GM23338 (cell line): Measurements from ENCODE around the gene TMEM255B. TPM values are rescaled to one million over a fixed set of nuclear protein-coding genes. Genes with fewer than 3 reads are reported as not detected.

ENCODE experiments used
- ATAC-seq: fragments of 200-7000 bp; cut with Tn5 transposase; 3 replicates; pipeline ENCODE4 v1.9.1; 2020
- DNase-seq: peaks from one replicate; pipeline ENCODE4 v3.0.0-alpha.2; 2015; ENCODE audit warnings: low spot score
- H2AFZ ChIP-seq: fragments of 200-600 bp; sonication (generic); 2 replicates; pipeline ENCODE4 v1.8.0; 2016; ENCODE audit warnings: antibody characterized with exemption, mild to moderate bottlenecking, moderate library complexity
- H3F3A ChIP-seq: fragments of 200-600 bp; sonication (generic); replicated peaks from 2 replicates; pipeline ENCODE4 v1.8.0; 2017; ENCODE audit warnings: antibody characterized with exemption, mixed run types, low read depth
- H3K27ac ChIP-seq: fragments of 200-600 bp; sonication (generic); 2 replicates; pipeline ENCODE4 v1.6.1; 2016; ENCODE audit warnings: low read depth
- H3K27me3 ChIP-seq: fragments of 200-600 bp; sonication (generic); 2 replicates; pipeline ENCODE4 v1.8.0; 2016; ENCODE audit warnings: mild to moderate bottlenecking, mixed run types, moderate library complexity; ENCODE audit not compliant: insufficient read depth
- H3K36me3 ChIP-seq: fragments of 200-600 bp; sonication (generic); 2 replicates; pipeline ENCODE4 v1.8.0; 2016; ENCODE audit warnings: mild to moderate bottlenecking; ENCODE audit not compliant: insufficient read depth
- H3K4me1 ChIP-seq: fragments of 200-600 bp; sonication (generic); 2 replicates; pipeline ENCODE4 v1.8.0; 2016; ENCODE audit warnings: mild to moderate bottlenecking, moderate library complexity; ENCODE audit not compliant: insufficient read depth
- H3K4me2 ChIP-seq: fragments of 200-600 bp; sonication (generic); 2 replicates; pipeline ENCODE4 v1.7.1; 2017; ENCODE audit warnings: mixed run types
- H3K4me3 ChIP-seq: fragments of 200-600 bp; sonication (generic); 2 replicates; pipeline ENCODE4 v1.6.1; 2016; ENCODE audit warnings: mixed run types
- H3K79me2 ChIP-seq: fragments of 200-600 bp; sonication (generic); replicated peaks from 2 replicates; pipeline ENCODE4 v1.8.0; 2017; ENCODE audit warnings: mild to moderate bottlenecking; ENCODE audit not compliant: insufficient read depth
- H3K9me2 ChIP-seq: fragments of 200-600 bp; sonication (generic); 2 replicates; pipeline ENCODE4 v1.8.0; 2017; ENCODE audit not compliant: insufficient read depth
- H4K20me1 ChIP-seq: fragments of 200-600 bp; sonication (generic); replicated peaks from 2 replicates; pipeline ENCODE4 v1.8.0; 2017; ENCODE audit warnings: mild to moderate bottlenecking; ENCODE audit not compliant: insufficient read depth
- H3K27ac Mint-ChIP-seq: 2 replicates; pipeline ENCODE4 v1.8.0; 2020; ENCODE audit warnings: inconsistent platforms, mild to moderate bottlenecking, moderate library complexity, mixed read lengths
- H3K27me3 Mint-ChIP-seq: 3 replicates; pipeline ENCODE4 v1.8.0; 2022; ENCODE audit warnings: low read depth, mild to moderate bottlenecking, moderate library complexity, mixed read lengths, inconsistent platforms; ENCODE audit not compliant: insufficient read depth, poor library complexity
- H3K36me3 Mint-ChIP-seq: 3 replicates; pipeline ENCODE4 v1.8.0; 2021; ENCODE audit warnings: low read depth, mild to moderate bottlenecking, inconsistent platforms, moderate library complexity, mixed read lengths
- H3K4me1 Mint-ChIP-seq: 3 replicates; pipeline ENCODE4 v1.8.0; 2020; ENCODE audit warnings: mild to moderate bottlenecking, inconsistent platforms, mixed read lengths
- H3K4me3 Mint-ChIP-seq: 3 replicates; pipeline ENCODE4 v1.8.0; 2021; ENCODE audit warnings: moderate library complexity, mild to moderate bottlenecking, inconsistent platforms, mixed read lengths
- H3K9me3 Mint-ChIP-seq: 3 replicates; pipeline ENCODE4 v1.8.0; 2020; ENCODE audit warnings: moderate library complexity, mild to moderate bottlenecking, inconsistent platforms, mixed read lengths
- CREB1 ChIP-seq: fragments of 250-450 bp; sonication (Bioruptor Pico); IDR thresholded peaks from 2 replicates; pipeline ENCODE4 v1.5.0; 2020; ENCODE audit warnings: low read depth, mild to moderate bottlenecking, moderate library complexity
- EZH2 ChIP-seq: fragments of 200-600 bp; sonication (generic); IDR thresholded peaks from one replicate; pipeline ENCODE4 v1.8.0; 2017; ENCODE audit warnings: antibody characterized with exemption, mild to moderate bottlenecking, low read depth; ENCODE audit not compliant: unreplicated experiment
- EZH2phosphoT487 ChIP-seq: fragments of 200-600 bp; sonication (generic); IDR thresholded peaks from one replicate; pipeline ENCODE4 v1.8.1; 2018; ENCODE audit warnings: antibody characterized with exemption; ENCODE audit not compliant: unreplicated experiment
- JUNB ChIP-seq: IDR thresholded peaks from one replicate; pipeline ENCODE4 v1.6.1; 2016; ENCODE audit warnings: antibody characterized with exemption; ENCODE audit not compliant: unreplicated experiment
- NANOG ChIP-seq: IDR thresholded peaks from 2 replicates; pipeline ENCODE4 v1.6.1; 2016; ENCODE audit warnings: antibody characterized with exemption, borderline replicate concordance
- POLR2AphosphoS5 ChIP-seq: IDR thresholded peaks from 2 replicates; pipeline ENCODE4 v1.6.1; 2016; ENCODE audit warnings: antibody characterized with exemption, low read depth
- STAT1 ChIP-seq: IDR thresholded peaks from one replicate; pipeline ENCODE4 v1.6.1; 2016; ENCODE audit warnings: antibody characterized with exemption; ENCODE audit not compliant: unreplicated experiment
- ZNF114 ChIP-seq: fragments of 250-450 bp; sonication (Bioruptor Pico); IDR thresholded peaks from 2 replicates; pipeline ENCODE4 v1.5.0; 2020; ENCODE audit warnings: mild to moderate bottlenecking, moderate library complexity
- ZNF331 ChIP-seq: fragments of 250-450 bp; sonication (Bioruptor Pico); IDR thresholded peaks from 2 replicates; pipeline ENCODE4 v1.5.0; 2020; ENCODE audit warnings: low read depth, mild to moderate bottlenecking, moderate library complexity
- polyA plus RNA-seq: library from polyadenylated mRNA; unstranded; fragments of >200 nt; fragmentation: Nextera tagmentation; extraction: Ambion mirVana; gene quantifications from 2 replicates; pipeline ENCODE4 v1.2.1, GENCODE V29; 2016
- total RNA-seq: library from RNA; depleted of rRNA; stranded (reverse); fragments of >200 nt; shearing (Covaris generic); gene quantifications from 2 replicates; pipeline ENCODE4 v1.2.3, GENCODE V29; 2014
- TF ChIP-seq, protein P1 (sequence below): IDR thresholded peaks from 2 replicates; pipeline ENCODE4 v1.6.1; 2016; ENCODE audit warnings: antibody characterized with exemption
- TF ChIP-seq, protein P2 (sequence below): IDR thresholded peaks from one replicate; pipeline ENCODE4 v1.6.1; 2018; ENCODE audit warnings: antibody characterized with exemption; ENCODE audit not compliant: unreplicated experiment
- TF ChIP-seq, protein P3 (sequence below), 2 experiments: fragments of 200-600 bp in 1 of 2; sonication (generic) in 1 of 2; conservative IDR thresholded peaks; 2 replicates each; pipeline versions ENCODE4 v1.5.1 to v1.6.1; 2016 to 2017; ENCODE audit warnings: antibody characterized with exemption in 2 of 2, low read depth in 2 of 2, mild to moderate bottlenecking in 2 of 2, moderate library complexity in 1 of 2
- TF ChIP-seq, protein P4 (sequence below): fragments of 250-450 bp; sonication (Bioruptor Pico); IDR thresholded peaks from 2 replicates; pipeline ENCODE4 v1.5.0; 2020; ENCODE audit warnings: mild to moderate bottlenecking, moderate library complexity

The TMEM255B gene
- total and polyA plus RNA-seq, 2 experiments from 2014 or later, result 0.69 to 4.4 TPM

DNA sequence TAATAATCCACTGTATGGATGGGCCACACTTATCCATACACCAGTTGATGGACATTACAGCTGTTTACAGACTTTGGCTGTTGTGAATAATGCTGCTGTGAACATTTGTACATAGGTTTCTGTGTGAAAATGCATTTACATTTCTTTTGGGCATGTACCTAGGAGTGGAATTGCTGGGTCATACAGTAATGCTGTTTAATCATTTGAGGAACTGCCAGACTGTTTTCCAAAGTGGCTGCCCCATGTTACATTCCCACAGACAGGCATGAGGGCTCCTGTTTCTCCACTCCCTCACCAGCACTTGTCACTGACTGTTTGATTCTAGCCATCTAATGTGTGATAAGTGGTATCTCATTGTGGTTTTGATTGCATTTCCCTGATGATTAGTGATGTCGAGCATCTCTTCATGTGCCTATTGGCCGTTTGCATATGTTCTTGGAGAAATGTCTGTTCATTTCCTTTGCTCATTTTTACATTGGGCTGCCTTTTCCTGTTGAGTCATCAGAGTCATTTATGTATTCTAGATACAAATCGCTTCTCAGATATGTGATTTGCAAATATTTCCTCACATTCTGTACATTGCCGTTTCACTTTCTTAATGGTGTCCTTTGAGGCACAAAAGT is 12.8 kb downstream of the TMEM255B start:
- Histone ChIP-seq H3K36me3 (no peaks in the 10 kb centered on the region), H3K27ac (no peak overlapping the region), H4K20me1 (no peaks in the 10 kb centered on the region), H3K79me2 (no peaks in the 10 kb centered on the region), H3K4me1 (no peaks in the 10 kb centered on the region), H3K27me3 (no peaks in the 10 kb centered on the region), H3K9me2 (0 out of 2 replicates have a peak, but pooled peaks cover 3% of the 10 kb centered on the region), H3K4me2 (no peak overlapping the region), H3F3A (no peaks in the 10 kb centered on the region), H2AFZ (no peak overlapping the region), H3K4me3 (no peak overlapping the region)
- no peak overlapping the region for H3K27ac Mint-ChIP-seq
- no peak for DNase-seq
- H3K36me3 Mint-ChIP-seq, result no peaks in the 10 kb centered on the region
- no peaks in the 10 kb centered on the region for H3K27me3 Mint-ChIP-seq
- H3K9me3 Mint-ChIP-seq, result no peaks in the 10 kb centered on the region
- no peak for ATAC-seq
- H3K4me1 Mint-ChIP-seq, result no peaks in the 10 kb centered on the region
- TF ChIP-seq EZH2 (no peak), CREB1 (CRISPR knock-in tag) (no peak), ZNF114 (no peak), NANOG (no peak), JUNB (no peak), ZNF331 (CRISPR knock-in tag) (no peak), STAT1 (no peak), EZH2phosphoT487 (no peak), POLR2AphosphoS5 (no peak)
- TF ChIP-seq, protein P1, sequence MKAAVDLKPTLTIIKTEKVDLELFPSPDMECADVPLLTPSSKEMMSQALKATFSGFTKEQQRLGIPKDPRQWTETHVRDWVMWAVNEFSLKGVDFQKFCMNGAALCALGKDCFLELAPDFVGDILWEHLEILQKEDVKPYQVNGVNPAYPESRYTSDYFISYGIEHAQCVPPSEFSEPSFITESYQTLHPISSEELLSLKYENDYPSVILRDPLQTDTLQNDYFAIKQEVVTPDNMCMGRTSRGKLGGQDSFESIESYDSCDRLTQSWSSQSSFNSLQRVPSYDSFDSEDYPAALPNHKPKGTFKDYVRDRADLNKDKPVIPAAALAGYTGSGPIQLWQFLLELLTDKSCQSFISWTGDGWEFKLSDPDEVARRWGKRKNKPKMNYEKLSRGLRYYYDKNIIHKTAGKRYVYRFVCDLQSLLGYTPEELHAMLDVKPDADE, result no peak
- TF ChIP-seq, protein P2, sequence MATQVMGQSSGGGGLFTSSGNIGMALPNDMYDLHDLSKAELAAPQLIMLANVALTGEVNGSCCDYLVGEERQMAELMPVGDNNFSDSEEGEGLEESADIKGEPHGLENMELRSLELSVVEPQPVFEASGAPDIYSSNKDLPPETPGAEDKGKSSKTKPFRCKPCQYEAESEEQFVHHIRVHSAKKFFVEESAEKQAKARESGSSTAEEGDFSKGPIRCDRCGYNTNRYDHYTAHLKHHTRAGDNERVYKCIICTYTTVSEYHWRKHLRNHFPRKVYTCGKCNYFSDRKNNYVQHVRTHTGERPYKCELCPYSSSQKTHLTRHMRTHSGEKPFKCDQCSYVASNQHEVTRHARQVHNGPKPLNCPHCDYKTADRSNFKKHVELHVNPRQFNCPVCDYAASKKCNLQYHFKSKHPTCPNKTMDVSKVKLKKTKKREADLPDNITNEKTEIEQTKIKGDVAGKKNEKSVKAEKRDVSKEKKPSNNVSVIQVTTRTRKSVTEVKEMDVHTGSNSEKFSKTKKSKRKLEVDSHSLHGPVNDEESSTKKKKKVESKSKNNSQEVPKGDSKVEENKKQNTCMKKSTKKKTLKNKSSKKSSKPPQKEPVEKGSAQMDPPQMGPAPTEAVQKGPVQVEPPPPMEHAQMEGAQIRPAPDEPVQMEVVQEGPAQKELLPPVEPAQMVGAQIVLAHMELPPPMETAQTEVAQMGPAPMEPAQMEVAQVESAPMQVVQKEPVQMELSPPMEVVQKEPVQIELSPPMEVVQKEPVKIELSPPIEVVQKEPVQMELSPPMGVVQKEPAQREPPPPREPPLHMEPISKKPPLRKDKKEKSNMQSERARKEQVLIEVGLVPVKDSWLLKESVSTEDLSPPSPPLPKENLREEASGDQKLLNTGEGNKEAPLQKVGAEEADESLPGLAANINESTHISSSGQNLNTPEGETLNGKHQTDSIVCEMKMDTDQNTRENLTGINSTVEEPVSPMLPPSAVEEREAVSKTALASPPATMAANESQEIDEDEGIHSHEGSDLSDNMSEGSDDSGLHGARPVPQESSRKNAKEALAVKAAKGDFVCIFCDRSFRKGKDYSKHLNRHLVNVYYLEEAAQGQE, result no peak
- TF ChIP-seq, protein P3, sequence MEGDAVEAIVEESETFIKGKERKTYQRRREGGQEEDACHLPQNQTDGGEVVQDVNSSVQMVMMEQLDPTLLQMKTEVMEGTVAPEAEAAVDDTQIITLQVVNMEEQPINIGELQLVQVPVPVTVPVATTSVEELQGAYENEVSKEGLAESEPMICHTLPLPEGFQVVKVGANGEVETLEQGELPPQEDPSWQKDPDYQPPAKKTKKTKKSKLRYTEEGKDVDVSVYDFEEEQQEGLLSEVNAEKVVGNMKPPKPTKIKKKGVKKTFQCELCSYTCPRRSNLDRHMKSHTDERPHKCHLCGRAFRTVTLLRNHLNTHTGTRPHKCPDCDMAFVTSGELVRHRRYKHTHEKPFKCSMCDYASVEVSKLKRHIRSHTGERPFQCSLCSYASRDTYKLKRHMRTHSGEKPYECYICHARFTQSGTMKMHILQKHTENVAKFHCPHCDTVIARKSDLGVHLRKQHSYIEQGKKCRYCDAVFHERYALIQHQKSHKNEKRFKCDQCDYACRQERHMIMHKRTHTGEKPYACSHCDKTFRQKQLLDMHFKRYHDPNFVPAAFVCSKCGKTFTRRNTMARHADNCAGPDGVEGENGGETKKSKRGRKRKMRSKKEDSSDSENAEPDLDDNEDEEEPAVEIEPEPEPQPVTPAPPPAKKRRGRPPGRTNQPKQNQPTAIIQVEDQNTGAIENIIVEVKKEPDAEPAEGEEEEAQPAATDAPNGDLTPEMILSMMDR (conservative IDR thresholded peaks at IDR 0.05; ENCODE audit: low read depth in 2 of 2), result no peak
- TF ChIP-seq, protein P4, sequence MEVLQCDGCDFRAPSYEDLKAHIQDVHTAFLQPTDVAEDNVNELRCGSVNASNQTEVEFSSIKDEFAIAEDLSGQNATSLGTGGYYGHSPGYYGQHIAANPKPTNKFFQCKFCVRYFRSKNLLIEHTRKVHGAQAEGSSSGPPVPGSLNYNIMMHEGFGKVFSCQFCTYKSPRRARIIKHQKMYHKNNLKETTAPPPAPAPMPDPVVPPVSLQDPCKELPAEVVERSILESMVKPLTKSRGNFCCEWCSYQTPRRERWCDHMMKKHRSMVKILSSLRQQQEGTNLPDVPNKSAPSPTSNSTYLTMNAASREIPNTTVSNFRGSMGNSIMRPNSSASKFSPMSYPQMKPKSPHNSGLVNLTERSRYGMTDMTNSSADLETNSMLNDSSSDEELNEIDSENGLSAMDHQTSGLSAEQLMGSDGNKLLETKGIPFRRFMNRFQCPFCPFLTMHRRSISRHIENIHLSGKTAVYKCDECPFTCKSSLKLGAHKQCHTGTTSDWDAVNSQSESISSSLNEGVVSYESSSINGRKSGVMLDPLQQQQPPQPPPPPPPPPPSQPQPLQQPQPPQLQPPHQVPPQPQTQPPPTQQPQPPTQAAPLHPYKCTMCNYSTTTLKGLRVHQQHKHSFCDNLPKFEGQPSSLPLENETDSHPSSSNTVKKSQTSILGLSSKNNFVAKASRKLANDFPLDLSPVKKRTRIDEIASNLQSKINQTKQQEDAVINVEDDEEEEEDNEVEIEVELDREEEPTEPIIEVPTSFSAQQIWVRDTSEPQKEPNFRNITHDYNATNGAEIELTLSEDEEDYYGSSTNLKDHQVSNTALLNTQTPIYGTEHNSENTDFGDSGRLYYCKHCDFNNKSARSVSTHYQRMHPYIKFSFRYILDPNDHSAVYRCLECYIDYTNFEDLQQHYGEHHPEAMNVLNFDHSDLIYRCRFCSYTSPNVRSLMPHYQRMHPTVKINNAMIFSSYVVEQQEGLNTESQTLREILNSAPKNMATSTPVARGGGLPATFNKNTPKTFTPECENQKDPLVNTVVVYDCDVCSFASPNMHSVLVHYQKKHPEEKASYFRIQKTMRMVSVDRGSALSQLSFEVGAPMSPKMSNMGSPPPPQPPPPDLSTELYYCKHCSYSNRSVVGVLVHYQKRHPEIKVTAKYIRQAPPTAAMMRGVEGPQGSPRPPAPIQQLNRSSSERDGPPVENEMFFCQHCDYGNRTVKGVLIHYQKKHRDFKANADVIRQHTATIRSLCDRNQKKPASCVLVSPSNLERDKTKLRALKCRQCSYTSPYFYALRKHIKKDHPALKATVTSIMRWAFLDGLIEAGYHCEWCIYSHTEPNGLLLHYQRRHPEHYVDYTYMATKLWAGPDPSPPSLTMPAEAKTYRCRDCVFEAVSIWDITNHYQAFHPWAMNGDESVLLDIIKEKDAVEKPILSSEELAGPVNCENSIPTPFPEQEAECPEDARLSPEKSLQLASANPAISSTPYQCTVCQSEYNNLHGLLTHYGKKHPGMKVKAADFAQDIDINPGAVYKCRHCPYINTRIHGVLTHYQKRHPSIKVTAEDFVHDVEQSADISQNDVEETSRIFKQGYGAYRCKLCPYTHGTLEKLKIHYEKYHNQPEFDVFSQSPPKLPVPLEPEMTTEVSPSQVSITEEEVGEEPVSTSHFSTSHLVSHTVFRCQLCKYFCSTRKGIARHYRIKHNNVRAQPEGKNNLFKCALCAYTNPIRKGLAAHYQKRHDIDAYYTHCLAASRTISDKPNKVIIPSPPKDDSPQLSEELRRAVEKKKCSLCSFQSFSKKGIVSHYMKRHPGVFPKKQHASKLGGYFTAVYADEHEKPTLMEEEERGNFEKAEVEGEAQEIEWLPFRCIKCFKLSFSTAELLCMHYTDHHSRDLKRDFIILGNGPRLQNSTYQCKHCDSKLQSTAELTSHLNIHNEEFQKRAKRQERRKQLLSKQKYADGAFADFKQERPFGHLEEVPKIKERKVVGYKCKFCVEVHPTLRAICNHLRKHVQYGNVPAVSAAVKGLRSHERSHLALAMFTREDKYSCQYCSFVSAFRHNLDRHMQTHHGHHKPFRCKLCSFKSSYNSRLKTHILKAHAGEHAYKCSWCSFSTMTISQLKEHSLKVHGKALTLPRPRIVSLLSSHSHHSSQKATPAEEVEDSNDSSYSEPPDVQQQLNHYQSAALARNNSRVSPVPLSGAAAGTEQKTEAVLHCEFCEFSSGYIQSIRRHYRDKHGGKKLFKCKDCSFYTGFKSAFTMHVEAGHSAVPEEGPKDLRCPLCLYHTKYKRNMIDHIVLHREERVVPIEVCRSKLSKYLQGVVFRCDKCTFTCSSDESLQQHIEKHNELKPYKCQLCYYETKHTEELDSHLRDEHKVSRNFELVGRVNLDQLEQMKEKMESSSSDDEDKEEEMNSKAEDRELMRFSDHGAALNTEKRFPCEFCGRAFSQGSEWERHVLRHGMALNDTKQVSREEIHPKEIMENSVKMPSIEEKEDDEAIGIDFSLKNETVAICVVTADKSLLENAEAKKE, result no peak
- H3K4me3 Mint-ChIP-seq, result no peak overlapping the region
